GM21447 (cell line): ENCODE data around the gene SENP2.
"Not testable (repeated sequence)": the region's sequence is repeated elsewhere in the genome, so short reads cannot be mapped to it uniquely, and the experiment has no call there.

Experiments used
- ATAC-seq: cut with Tn5 transposase; IDR thresholded peaks from one replicate; pipeline ENCODE4 v1.9.1; 2021; ENCODE audit not compliant: unreplicated experiment

The SENP2 gene

DNA sequence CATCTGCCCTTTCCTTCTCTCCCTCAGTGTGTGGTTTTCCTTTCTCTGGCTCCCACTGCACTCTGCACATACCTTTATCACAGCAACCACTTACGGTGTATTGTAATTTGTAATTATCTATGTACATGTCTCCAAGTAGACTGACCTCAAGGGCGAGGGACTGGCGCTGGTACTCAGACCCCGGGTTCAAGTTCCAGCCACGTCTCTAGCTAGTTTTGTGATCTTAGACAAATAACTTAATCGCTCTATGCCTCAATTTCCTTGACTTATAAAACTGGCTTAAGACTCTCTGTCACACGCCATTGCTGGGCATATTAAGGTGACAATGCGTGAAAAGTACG lies 607 bp upstream of the SENP2 start:
- no peak for ATAC-seq

DNA sequence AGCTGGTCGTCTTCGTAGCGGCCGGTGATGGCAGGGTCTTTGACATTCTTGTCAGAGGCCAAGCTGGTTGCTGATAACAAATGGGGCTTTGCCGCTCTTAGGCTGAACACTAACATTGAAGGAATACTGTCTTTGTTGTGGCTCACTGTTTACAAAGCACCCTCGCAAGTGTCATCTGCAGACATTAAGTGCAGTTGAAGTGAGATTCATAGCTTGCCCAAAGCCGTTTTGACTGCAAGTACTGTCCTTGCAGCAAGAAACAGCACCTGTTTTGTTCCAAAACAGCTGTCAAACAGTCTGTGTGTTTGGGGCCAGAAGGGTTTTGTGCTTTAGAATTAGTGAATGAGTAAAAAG lies 568 bp downstream of the SENP2 start:
- ATAC-seq, result no peak

DNA sequence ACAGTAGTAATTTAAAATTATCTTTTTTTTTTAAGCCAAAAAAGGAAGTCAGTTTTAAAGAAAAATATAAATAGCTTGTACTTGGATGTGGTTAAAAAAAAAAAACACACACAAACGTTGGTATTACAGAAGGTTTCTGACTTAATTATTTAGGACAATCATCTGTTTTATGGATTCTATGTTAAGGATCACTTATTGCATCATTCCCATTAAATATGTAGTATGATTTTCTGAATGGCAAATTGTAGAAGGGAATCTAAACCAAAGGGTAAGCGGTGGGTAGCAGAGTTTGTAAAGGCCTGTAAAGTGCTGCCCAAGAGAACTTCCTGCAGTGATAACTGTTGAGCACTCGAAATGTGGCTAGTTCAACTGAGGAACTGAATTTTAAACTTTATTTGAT lies 8.0 kb downstream of the SENP2 start:
- ATAC-seq, result no peak

DNA sequence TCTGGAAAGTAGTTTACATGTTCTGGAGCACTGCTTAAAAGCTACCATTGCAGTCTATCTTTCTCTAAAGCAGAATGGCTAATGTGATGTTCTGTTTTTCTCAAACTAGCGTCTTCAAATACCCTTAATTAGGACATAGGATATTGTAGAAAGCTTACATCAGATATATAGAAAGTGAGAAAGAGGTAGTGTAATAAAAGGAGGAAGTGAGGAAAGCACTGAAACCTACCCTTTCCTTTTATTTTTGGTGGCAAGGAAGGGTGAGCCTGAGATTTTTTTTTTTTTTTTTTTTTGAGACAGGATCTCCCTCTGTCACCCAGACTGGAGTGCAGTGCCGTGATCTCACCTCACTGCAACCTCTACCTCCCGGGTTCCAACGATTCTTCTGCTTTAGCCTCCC lies 9.4 kb downstream of the SENP2 start:
- ATAC-seq, result peak; percentile 90

DNA sequence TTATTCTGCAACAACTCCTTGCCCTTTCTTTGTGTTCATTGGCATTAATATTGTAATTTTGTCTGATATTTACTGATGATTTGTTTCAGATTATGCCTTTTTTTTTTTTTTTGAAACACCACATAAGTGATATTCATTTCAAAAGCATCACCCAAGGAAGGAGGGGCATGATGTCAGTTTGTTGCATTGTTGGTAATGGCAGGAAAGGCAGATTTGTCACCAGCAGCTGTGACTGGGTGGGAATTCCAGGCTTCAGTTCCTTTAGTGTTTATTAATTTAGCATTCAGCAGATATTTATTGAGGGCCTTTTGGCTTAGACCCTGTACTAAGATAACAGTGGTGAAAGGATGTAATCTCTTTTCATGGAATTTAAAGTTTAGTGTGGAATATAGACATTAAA lies 19.5 kb downstream of the SENP2 start:
- ATAC-seq, result no peak

DNA sequence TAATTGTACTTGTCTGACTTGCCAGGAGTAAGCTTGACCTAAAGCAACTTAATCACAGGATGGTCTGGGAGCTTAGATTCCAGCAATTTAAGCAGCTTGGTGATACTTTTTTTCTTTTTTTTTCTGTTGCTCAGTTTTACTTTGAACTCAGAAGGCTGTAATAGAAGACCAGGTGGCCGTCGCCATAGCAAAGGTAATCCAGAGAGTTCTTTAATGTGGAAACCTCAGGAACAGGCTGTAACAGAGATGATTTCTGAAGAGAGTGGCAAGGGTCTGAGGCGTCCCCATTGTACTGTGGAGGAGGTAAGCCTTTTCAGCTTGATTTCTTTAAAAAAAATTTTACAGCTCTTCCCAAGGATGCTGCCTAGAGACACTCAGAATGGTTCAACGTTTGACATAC lies 20.1 kb downstream of the SENP2 start:
- ATAC-seq, result no peak

DNA sequence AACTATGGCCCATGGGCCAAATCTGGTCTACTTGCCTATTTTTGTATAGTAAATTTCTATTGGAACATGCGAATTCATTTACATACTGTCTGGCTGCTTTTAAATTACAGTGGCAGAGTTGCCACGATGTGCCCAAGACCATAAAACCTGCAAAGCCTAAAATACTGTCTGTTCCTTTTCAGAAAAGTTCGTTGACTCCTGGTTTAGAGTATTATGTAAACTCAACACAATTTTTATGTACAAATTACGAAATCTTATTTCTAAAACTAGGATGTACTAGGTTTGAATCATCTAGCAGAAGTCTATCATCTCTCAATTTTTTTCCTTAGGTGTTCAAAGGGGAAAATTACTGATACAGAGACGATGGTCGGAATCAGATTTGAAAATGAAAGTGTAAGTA lies 26.9 kb downstream of the SENP2 start:
- no peak for ATAC-seq

DNA sequence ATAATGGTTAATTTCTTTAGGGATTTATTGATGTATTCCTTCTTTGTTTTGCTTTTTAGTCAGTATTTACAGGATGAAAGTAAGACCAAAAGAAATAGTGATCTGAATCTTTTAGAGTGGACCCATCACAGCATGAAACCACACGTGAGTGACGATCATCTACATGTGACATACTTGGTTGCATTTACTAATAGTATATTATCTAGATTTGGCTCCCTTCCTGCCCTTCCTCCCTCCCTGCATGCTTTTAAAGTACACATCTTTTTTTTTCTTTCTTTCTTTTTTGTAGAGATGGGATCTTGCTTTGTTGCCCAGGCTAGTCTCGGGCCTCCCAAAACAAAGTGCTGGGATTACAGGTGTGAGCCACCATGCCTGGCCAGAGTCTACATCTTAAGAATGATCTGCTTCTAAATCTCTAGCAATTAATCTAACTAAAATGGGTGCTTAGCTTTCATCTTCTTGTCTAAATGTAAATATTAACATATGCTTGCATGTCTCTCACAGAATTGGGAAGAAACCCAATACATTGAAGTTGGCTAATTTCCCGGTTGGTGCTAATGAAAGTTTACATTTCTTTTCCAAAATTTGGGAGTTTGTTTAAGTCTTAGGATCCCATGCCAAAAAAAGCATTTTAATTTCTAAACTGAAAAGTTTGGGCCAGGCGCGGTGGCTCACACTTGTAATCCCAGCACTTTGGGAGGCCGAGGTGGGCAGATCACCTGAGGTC lies 38.0 kb downstream of the SENP2 start:
- no peak for ATAC-seq

DNA sequence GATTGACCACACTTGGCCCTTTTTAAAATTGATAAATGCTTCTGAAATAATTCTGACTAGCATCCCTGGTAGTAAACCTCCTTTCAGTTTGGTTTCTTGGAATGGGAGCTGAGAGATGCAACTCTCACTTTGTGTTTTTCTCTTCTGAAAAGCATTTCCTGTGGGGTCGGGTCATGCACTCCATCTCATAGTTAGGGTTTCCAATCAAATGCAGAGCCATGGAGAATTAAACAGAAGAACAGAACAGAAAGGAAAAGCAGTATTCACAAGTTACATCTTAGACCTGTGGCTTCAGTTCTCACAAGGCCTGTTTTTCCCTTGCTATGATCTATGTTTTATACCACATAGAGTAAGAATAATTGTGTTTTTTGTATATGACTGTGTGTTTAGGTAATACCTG lies 39.7 kb downstream of the SENP2 start:
- ATAC-seq, result no peak

DNA sequence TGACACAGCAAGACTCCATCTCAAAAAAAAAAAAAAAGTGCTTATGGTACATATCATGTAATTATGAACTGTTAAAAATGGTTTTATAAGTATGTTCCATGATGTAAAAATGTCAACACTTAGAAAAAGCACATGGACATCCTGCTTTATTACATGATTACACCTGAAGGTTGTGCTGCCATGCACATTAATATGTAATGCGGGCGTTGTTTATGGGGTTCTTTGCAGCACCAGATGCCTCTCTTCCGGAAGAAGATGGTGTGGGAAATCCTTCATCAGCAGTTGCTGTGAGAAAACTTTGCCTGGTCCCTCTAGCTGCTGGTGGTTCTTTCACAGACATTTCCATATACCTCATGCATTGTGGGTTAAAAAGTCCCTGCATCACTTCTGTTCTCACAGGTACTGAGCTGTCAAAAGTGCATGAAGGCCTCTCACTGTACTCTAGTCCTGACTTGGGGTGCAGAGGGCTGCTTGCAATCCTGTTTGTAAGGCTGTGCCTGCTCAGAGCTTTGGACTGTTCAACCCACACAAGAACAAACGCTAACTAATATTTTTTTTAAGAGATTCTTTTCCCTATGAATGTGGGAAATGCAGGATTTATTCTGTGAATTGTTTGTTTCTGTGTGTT lies 43.6 kb downstream of the SENP2 start:
- no peak for ATAC-seq

DNA sequence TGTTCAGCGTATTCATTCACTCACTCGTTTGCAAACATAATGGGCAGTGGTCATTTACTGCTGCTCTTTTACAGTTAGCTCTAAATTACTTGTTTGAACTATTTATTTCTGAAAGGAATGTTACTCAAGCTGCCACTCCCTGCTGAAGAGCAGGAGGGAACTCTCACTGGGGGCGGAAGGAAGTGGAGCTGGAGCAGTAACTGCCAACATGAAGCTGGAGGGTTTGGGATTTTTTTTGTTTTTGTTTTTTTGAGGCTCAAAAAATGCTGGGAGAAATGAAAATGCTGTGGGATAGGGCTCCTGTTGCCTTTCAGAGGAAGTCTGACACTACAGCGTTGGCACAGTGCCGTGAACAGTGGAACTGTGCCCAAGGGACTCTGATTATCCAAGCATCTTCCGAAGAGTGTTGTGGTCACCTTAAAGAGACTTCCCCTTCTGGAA lies 44.1 kb downstream of the SENP2 start:
- ATAC-seq, result no peak

DNA sequence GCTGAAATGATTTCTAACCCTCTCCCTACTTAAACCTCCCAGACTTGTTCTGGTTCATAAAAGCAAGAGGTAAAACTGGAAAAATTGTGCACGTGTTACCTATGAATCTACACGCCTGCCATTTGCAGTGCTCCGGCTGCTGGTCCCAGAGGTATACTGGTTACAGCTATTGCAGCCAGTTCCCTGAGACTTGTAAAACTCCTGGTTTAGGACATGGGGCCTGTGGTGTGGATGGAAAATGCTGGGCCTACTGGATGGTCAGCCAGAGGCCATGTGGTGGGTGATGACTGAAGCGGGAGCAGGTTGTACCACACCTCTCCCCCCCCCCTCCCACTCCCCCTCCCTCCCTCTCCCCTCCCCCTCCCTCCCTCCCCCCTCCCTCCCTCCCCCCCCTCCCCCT lies 45.0 kb downstream of the SENP2 start:
- ATAC-seq, result no peak

DNA sequence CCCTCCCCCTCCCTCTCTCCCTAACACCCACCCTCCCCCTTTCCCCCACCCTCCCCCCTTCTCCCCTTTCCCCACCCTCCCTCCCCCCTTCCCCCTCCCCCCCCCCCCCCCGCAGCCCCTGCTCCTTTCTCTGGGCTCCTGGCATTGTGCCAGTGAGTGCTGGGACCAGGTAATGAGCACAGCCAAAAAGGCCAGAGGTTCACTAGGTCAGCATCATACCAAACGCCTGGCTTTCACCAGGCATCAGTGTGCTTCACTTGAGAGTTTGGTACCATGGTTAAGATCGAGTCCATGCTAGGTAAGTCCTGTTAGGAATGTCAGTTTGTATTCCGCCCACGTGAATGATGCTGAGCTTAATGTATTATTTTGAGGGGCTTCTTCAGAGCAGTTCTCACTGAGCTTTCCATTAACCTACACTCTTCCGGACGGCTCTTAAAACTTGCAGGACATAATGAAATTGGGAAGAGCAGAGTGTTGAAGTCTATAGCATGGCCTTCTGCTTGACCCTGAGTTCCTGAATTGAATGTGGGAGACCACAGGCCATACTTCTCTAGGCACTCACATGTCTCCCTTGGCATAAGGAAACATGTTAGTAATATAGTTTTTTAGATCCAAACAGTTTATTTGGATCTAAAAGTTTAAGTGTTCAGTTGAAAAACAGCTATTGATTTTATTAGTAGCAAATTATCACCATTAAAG lies 45.6 kb downstream of the SENP2 start:
- ATAC-seq, result no peak

DNA sequence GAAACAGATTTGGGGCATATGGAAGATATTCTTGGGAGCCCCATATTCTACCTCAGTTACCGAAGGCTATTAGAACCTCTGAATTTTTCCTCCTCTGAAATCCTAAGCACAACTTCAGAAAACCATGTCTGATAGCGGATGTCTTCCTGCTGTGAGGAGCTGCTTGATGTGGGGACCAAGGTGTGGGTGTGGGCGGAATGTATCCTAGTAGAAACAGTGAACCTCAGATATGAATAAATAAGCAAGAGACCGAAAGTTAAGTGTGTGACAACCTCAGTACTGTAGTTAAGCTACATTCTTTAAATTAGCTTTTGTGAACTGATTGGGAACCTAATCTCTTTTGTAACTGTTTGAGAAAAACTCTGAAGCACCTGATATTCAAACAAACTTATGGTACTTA lies 46.9 kb downstream of the SENP2 start:
- no peak for ATAC-seq

DNA sequence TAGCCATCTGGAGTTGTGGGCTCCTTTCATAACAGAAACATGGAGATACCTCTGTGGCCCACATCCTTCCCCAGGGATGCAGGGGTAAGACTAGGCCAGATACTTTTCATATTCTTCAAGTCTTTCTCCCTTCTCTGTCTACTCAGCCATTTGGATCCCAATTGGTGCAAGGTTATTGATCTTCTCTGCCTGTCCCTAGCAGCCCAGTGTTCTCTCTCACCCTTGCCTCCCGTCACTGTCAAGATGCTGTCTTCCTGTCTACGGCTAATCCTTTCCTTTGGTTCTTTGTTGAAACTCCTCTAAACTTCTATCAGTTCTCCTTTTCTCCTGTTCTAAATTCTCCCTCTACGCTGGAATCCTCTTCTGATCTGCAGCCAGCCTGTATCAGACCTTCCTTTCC lies 51.3 kb downstream of the SENP2 start:
- no peak for ATAC-seq

DNA sequence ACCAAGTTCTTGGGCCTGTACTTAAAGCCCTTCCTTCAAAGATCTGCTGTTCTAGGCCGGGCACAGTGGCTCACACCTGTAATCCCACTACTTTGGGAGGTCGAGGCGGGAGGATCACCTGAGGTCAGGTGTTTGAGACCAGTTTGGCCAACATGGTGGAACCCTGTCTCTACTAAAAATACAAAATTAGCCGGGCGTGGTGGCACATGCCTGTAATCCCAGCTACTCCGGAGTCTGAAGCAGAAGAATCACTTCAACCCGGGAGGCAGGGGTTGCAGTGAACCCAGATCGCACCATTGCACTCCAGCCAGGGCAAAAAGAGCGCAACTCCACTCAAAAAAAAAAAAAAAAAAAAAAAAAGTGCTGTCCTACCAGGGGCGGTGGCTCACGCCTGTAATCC lies 52.6 kb downstream of the SENP2 start:
- ATAC-seq, result not testable (repeated sequence)

DNA sequence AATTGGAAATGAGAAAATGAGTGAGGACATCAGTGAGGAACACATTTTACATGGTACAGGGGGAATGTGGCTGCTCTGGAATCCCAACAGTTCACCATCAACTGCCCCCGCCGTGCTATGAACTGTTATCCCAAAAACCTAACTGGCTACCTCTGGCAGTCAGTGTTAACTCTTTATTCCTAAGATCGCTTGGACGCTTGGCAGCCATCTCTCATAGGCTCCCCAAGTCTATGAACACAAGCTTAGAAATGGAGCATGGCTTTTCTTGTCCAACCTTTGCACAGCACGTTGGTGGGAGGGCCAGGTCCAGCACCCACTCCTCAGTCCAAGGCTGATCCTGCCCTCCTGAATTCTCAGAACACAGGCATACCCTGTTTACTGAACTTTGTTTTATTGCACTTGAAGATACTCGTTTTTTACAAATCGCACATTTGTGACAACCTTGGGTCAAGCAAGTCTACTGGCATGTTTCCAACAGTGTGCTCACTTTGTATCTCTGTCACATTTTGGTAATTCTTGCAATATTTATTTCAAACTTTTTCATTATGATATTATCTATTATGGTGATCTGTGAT lies 53.6 kb downstream of the SENP2 start:
- no peak for ATAC-seq

DNA sequence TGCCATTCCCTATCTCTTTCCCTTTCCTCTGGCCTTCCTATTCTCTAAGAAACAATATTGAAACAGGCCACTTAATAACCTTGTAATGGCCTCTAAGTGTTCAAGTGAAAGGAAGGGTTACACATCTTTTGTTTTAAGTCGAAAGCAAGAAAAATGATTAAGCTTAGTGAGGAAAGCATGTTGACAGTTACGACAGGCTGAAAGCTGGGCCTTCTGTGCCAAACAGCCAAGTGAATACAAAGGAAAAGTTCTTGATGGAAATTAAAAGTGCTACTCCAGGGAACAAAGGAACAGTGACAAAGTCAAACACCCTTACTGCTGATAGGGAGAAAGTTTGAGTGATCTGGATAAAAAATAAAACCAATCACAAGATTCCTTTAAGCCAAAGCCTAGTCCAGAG lies 54.2 kb downstream of the SENP2 start:
- no peak for ATAC-seq

DNA sequence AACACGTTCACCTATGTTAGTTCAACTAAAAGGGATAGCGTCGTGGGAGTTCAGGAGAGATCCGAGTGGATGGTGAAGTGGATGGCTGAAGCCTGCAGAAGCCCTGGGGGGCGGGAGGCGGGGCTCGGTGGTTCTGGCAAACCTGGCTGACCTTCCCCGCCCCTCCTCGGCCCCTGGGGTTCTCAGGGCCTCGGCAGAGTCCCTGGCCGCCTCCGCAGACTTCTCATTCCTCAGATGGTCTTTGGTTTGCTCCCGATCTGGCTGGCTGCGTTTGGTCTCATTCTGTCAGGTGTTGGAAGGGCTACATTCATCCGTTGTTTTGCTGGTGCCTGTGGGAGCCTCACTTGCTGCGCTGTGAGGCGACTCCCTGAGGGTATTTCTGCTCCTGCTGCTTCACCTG lies 59.1 kb downstream of the SENP2 start:
- ATAC-seq, result not testable (repeated sequence)

DNA sequence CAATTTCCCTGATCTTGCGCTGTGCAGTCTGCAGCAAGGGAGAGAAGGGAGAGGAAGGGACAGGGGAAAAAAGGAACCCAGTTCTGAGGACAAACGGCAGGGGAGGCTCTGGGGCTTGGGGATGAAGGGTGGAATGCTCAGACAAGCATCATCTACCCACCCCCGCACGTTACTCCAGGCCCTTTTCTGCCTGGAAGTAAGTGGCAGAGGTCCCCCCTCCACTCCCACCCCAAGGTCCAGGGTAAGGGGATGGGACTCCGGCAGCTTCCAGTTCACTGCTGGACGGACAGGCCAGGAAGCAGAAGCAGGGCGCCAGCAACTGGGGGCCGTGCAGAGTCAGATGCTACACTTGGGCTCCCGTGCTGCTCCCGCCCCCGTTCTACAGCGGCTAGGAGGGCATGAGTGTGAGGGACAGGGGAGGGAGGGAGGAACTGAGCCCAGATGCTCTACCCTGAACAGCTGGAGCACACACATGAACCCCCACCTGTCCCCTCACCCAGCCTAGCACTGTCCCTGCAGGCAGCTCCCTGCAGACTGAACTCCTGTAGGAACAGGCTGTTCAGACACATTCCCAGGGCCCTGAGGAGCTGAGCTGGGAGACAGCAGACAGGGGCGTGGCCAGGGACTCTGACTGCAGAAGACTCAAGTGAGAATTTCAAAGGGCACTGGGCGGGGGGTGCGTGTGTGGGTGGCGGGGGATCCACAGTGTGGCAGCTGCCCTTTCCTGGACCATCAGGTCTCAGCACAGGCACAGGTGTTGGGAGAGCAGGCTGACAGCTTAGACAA lies 59.7 kb downstream of the SENP2 start:
- ATAC-seq, result no peak

DNA sequence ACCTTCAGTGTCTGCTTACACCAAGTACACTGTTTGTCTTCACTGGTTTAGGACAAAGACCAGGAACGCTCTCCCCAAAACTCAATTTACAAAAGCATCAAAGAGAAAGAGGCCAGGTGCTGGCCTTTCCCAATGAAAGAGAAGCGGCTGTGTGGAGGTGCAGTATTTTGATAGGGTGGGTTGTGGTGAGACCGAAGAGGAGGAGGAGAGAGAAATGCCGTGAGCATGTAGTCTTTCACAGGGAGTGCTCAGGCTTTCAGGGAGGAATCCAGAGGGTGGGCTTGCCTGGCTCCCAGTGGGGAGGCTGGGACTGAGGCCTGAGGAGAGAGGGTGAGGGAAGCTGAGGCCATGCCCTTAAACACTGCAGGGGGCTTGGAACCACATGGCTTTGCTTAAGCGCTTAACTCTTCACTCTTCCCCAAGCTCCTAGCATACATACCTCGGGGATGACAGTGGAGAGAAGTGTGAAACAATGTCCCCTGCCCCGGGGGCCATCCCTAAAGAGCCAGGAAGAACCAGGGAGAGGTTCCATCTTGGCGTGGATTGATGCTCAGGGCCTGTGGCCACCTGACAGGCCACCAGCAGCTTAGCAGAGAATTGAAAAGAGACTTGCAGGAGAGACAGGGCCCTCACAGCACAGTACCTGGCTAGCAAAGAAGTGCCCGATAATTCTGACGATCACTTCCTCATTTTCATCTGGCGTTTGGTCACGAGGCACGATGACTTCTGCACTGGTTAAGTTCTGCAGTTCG lies 60.5 kb downstream of the SENP2 start:
- ATAC-seq, result no peak
